K562 (cell line): Measurements from ENCODE around the gene SAMD4A. TPM values are rescaled to one million over a fixed set of nuclear protein-coding genes. Genes with fewer than 3 reads are reported as not detected.

Source experiments
- ATAC-seq: fragments of 200-7000 bp; cut with Tn5 transposase; 3 replicates; pipeline ENCODE4 v1.9.1; 2020; ENCODE audit warnings: moderate library complexity
- BruUV-seq: library from RNA; stranded (reverse); fragments of 400-500 nt; replicated peaks from 2 replicates; lab custom pipeline; 2021; lab: Mats Ljungman, UMichigan
- CTCF ChIA-PET: fragments of 300-600 bp; formaldehyde crosslinking; extraction: SDS; loops from one replicate; lab custom pipeline; 2021; ENCODE audit warnings: low intra/inter-chr PET ratio; lab: Yijun Ruan, JAX
- POLR2A ChIA-PET: fragments of 300-600, 350-650 bp; sonication (Branson Sonifier 250); formaldehyde crosslinking; extraction: SDS; loops from one replicate; lab custom pipeline; 2021; ENCODE audit warnings: antibody characterized with exemption, inconsistent platforms; lab: Yijun Ruan, JAX
- DNase-seq, 4 experiments: peaks; one replicate each; pipeline versions ENCODE4 v3.0.0 to v3.0.0-alpha.2; 2011 to 2018; ENCODE audit warnings: low spot score in 3 of 4, mixed read lengths in 3 of 4; ENCODE audit errors: extremely low read depth in 1 of 4
- FAIRE-seq: peaks from 2 replicates; lab custom pipeline; 2011; peaks lifted over from hg19 to GRCh38; lab: Jason Lieb, UNC
- H2AFZ ChIP-seq: 2 replicates; pipeline ENCODE4 v1.6.0; 2011; ENCODE audit warnings: low read depth, low read length, control low read depth, inconsistent platforms
- H3K27ac ChIP-seq: fragments of 200-600 bp; 3 replicates; pipeline ENCODE4 v1.8.0; 2011; ENCODE audit warnings: low read depth, mild to moderate bottlenecking, control low read depth, inconsistent platforms, low read length, moderate library complexity, mixed read lengths; ENCODE audit errors: extremely low read depth
- H3K27me3 ChIP-seq, 2 experiments: fragments of 300-600 bp in 1 of 2; 2 replicates in 1 of 2; 3 replicates in 1 of 2; pipeline versions ENCODE4 v1.6.0 to v1.8.0; 2011; ENCODE audit warnings: inconsistent platforms in 2 of 2, low read length in 2 of 2, mild to moderate bottlenecking in 1 of 2, mixed read lengths in 1 of 2, moderate library complexity in 1 of 2; ENCODE audit not compliant: control insufficient read depth in 2 of 2, insufficient read depth in 2 of 2
- H3K36me3 ChIP-seq: fragments of 300-600 bp; 3 replicates; pipeline ENCODE4 v1.8.0; 2011; ENCODE audit warnings: mild to moderate bottlenecking, low read length, inconsistent platforms; ENCODE audit not compliant: control insufficient read depth, insufficient read depth
- H3K4me1 ChIP-seq, 2 experiments: fragments of 200-600 bp in 1 of 2; replicated peaks in 1 of 2; 2 replicates in 1 of 2; 3 replicates in 1 of 2; pipeline versions ENCODE4 v1.5.1 to v1.8.0; 2011; ENCODE audit warnings: inconsistent platforms in 2 of 2, low read length in 2 of 2, mild to moderate bottlenecking in 1 of 2, mixed read lengths in 1 of 2, moderate library complexity in 1 of 2; ENCODE audit not compliant: control insufficient read depth in 2 of 2, insufficient read depth in 2 of 2
- H3K4me2 ChIP-seq: 2 replicates; pipeline ENCODE4 v1.6.1; 2011; ENCODE audit warnings: low read length, control low read depth, inconsistent platforms, mixed read lengths; ENCODE audit not compliant: insufficient read depth
- H3K4me3 ChIP-seq: fragments of 200-600 bp; sonication (generic), shearing (Covaris generic); 2 replicates; pipeline ENCODE4 v1.5.1; 2016; ENCODE audit warnings: control low read depth, inconsistent platforms
- H3K79me2 ChIP-seq: fragments of 200-600 bp; 3 replicates; pipeline ENCODE4 v1.8.0; 2011; ENCODE audit warnings: low read length, inconsistent platforms; ENCODE audit not compliant: control insufficient read depth, insufficient read depth
- H3K9ac ChIP-seq, 2 experiments: 2 replicates each; pipeline versions ENCODE4 v1.6.0 to v1.6.1; 2011; ENCODE audit warnings: low read depth in 2 of 2, low read length in 2 of 2, control low read depth in 1 of 2, inconsistent platforms in 1 of 2, mild to moderate bottlenecking in 1 of 2, mixed read lengths in 1 of 2; ENCODE audit not compliant: insufficient read depth in 1 of 2
- H3K9me1 ChIP-seq: one replicate; pipeline ENCODE4 v1.6.0; 2011; ENCODE audit warnings: inconsistent platforms, mild to moderate bottlenecking, low read length, moderate library complexity; ENCODE audit not compliant: control insufficient read depth, insufficient read depth
- H3K9me3 ChIP-seq: replicated peaks from 2 replicates; pipeline ENCODE4 v1.5.1; 2011; ENCODE audit warnings: low read depth, low read length, inconsistent platforms; ENCODE audit not compliant: control insufficient read depth, insufficient read depth
- H4K20me1 ChIP-seq: replicated peaks from 2 replicates; pipeline ENCODE4 v1.6.1; 2011; ENCODE audit warnings: low read length, inconsistent platforms, mixed read lengths; ENCODE audit not compliant: control insufficient read depth, insufficient read depth
- FOSL1 ChIP-seq: fragments of 200-800 bp; sonication (Bioruptor generic); conservative IDR thresholded peaks from 2 replicates; pipeline ENCODE4 v1.6.1; 2016; ENCODE audit warnings: missing genetic modification characterization, missing compliant biosample characterization
- HOMEZ ChIP-seq: fragments of 250-450 bp; sonication (Bioruptor Pico); IDR thresholded peaks from 2 replicates; pipeline ENCODE4 v1.4.0; 2020; ENCODE audit warnings: mild to moderate bottlenecking, moderate library complexity
- KDM5B ChIP-seq: fragments of 200-600 bp; sonication (generic); IDR thresholded peaks from 2 replicates; pipeline ENCODE4 v1.6.1; 2012; ENCODE audit warnings: low read depth, mild to moderate bottlenecking, moderate library complexity, low read length, control low read depth, inconsistent platforms; ENCODE audit not compliant: insufficient replicate concordance
- KLF1 ChIP-seq: fragments of 450-650 bp; IDR thresholded peaks from 2 replicates; pipeline ENCODE4 v1.6.1; 2016; ENCODE audit warnings: missing genetic modification characterization, missing compliant biosample characterization
- NFATC3 ChIP-seq: fragments of 450-650 bp; IDR thresholded peaks from 2 replicates; pipeline ENCODE4 v1.6.1; 2017; ENCODE audit warnings: mild to moderate bottlenecking
- NR1H2 ChIP-seq: sonication (generic); formaldehyde crosslinking; IDR thresholded peaks from 2 replicates; pipeline ENCODE4 v1.4.0; 2020; ENCODE audit warnings: mild to moderate bottlenecking, missing genetic modification reagents
- POLR2AphosphoS2 ChIP-seq: IDR thresholded peaks from 2 replicates; pipeline ENCODE4 v1.6.1; 2012; ENCODE audit warnings: low read length, improper control_type of control experiment
- SNAPC5 ChIP-seq: fragments of 250-450 bp; sonication (Bioruptor Pico); IDR thresholded peaks from 2 replicates; pipeline ENCODE4 v1.8.0; 2021; ENCODE audit warnings: moderate library complexity, mild to moderate bottlenecking, inconsistent platforms
- THAP12 ChIP-seq: fragments of 250-450 bp; sonication (Bioruptor Pico); IDR thresholded peaks from 2 replicates; pipeline ENCODE4 v1.9.0; 2021; ENCODE audit warnings: mild to moderate bottlenecking, inconsistent platforms
- ZNF449 ChIP-seq: fragments of 250-450 bp; sonication (Bioruptor Pico); IDR thresholded peaks from 2 replicates; pipeline ENCODE4 v1.8.0; 2022; ENCODE audit warnings: moderate library complexity, mild to moderate bottlenecking, inconsistent platforms
- WGBS: fragments of 100-300 bp; shearing (Covaris generic); methylation state at CpG from one replicate; pipeline ENCODE4 v1.1.6; 2016; ENCODE audit warnings: low coverage, mixed read lengths; ENCODE audit not compliant: insufficient coverage; ENCODE audit errors: missing lambda C conversion rate; 5-methylcytosine and 5-hydroxymethylcytosine counted together
- in situ Hi-C: fragments of 300-500 bp; cut with MboI; formaldehyde crosslinking; loops from 4 replicates; pipeline ENCODE4 v1.15.0; 2018; ENCODE audit warnings: inconsistent platforms, mixed read lengths
- intact Hi-C: fragments of 100-400 bp; cut with micrococcal nuclease; formaldehyde crosslinking; loops from 2 replicates; pipeline ENCODE4 v1.14.2; 2022
- polyA plus RNA-seq, 8 experiments: library from polyadenylated mRNA; depleted of rRNA in 4 of 8; stranded (reverse) in 5 of 8; unstranded in 3 of 8; fragments of >200 nt; fragmentation: Nextera tagmentation in 2 of 8; fragmentation: Illumina TruSeq in 1 of 8; extraction: Ambion mirVana in 2 of 8; extraction: Trizol in 1 of 8; gene quantifications; 2 replicates each; pipeline versions ENCODE4 v1.2.1 to v1.2.3, GENCODE V29; 2011 to 2014; ENCODE audit warnings: inconsistent platforms in 1 of 8, missing spikeins in 1 of 8
- total RNA-seq, 7 experiments: library from RNA; depleted of rRNA in 6 of 7; stranded (reverse); fragments of >200 nt in 6 of 7; fragmentation: Illumina TruSeq in 2 of 7; extraction: Trizol in 2 of 7; gene quantifications; 2 replicates each; pipeline versions ENCODE4 v1.2.1 to v1.2.3, GENCODE V29; 2011 to 2021; ENCODE audit warnings: low replicate concordance in 1 of 7
- TF ChIP-seq, protein P1 (sequence below), 2 experiments: IDR thresholded peaks; 2 replicates each; pipeline ENCODE4 v1.6.1; 2011; ENCODE audit warnings: borderline replicate concordance in 1 of 2, control low read depth in 1 of 2, low read depth in 1 of 2, low read length in 1 of 2, mild to moderate bottlenecking in 1 of 2, mixed read lengths in 1 of 2, moderate library complexity in 1 of 2; ENCODE audit not compliant: insufficient read depth in 1 of 2, insufficient read length in 1 of 2, poor library complexity in 1 of 2, severe bottlenecking in 1 of 2; ENCODE audit errors: extremely low read depth in 1 of 2

SAMD4A gene
- total and polyA plus RNA-seq, 9 of the 15 experiments (the other 6 are each of a cell fraction or from before 2014, with no cell fraction given) = 0.66 to 6.8 (median 3.3) TPM

- TF ChIP-seq SNAPC5 (CRISPR knock-in tag) (no peak), NR1H2 (CRISPR knock-in tag) (no peak), FOSL1 (tag) (no peak)
- TF ChIP-seq, all 486 proteins: peak for 0
Measured at GRCh38 chr14:54660604-54661111, 93.7 kb downstream of the SAMD4A start (continued).

- WGBS = 51% methylated on average over 7 of the region's 7 CpGs
- ChIA-PET CTCF (no interaction called here), POLR2A (interaction anchor here (0.8 kb wide), 1 partner anchor 8 kb away, joined by 3 read pairs; no protein-coding TSS in a partner anchor)
- H4K20me1 ChIP-seq = no peaks in the 10 kb centered on the region
- no peak overlapping the region for H3K9ac ChIP-seq
- DNase-seq = no peak
- no peaks in the 10 kb centered on the region; a peak in 1 of 5 replicates for H3K4me1 ChIP-seq
- intact Hi-C loops (no loop called here), in situ Hi-C loops (no loop called here)
- H3K9me1 ChIP-seq = no peaks in the 10 kb centered on the region
- H2AFZ ChIP-seq = no peak overlapping the region
- H3K4me3 ChIP-seq = no peak overlapping the region
- no peaks in the 10 kb centered on the region for H3K27me3 ChIP-seq
- ATAC-seq = no peak
- no TSS peak for BruUV-seq
- no peak for FAIRE-seq
- H3K27ac ChIP-seq = no peak overlapping the region
- H3K9me3 ChIP-seq = no peaks in the 10 kb centered on the region
- no peaks in the 10 kb centered on the region for H3K36me3 ChIP-seq
- no peaks in the 10 kb centered on the region for H3K79me2 ChIP-seq
- H3K4me2 ChIP-seq = no peak overlapping the region
- TF ChIP-seq KDM5B (no peak), ZNF449 (CRISPR knock-in tag) (no peak), POLR2AphosphoS2 (no peak), HOMEZ (CRISPR knock-in tag) (no peak), SNAPC5 (CRISPR knock-in tag) (no peak), KLF1 (tag) (no peak), NFATC3 (no peak), THAP12 (no peak)
- TF ChIP-seq, protein P1, sequence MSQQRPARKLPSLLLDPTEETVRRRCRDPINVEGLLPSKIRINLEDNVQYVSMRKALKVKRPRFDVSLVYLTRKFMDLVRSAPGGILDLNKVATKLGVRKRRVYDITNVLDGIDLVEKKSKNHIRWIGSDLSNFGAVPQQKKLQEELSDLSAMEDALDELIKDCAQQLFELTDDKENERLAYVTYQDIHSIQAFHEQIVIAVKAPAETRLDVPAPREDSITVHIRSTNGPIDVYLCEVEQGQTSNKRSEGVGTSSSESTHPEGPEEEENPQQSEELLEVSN (IDR thresholded peaks at IDR 0.05; ENCODE audit: borderline replicate concordance in 1 of 2, extremely low read depth in 1 of 2, insufficient read depth in 1 of 2, insufficient read length in 1 of 2, low read depth in 1 of 2, low read length in 1 of 2, poor library complexity in 1 of 2, severe bottlenecking in 1 of 2) = no peak
Measured at GRCh38 chr14:54662491-54663133, 95.7 kb downstream of the SAMD4A start.
